Lower leg skin (tissue), 4 donors: ENCODE measurements around the gene ELF3. TPM values are rescaled to one million over a fixed set of nuclear protein-coding genes. Genes with fewer than 3 reads are reported as not detected.

Experiments
- DNase-seq, 2 donors: peaks; one replicate each; pipeline ENCODE4 v3.0.0-alpha.2; 2019; ENCODE audit warnings: low spot score in 2 of 2
- H3K4me3 ChIP-seq: fragments of 200-600 bp; sonication (generic); 2 replicates; pipeline ENCODE4 v1.5.1; 2017; ENCODE audit warnings: mild to moderate bottlenecking, low read depth; ENCODE audit not compliant: poor library complexity, severe bottlenecking
- CTCF ChIP-seq, 3 donors: fragments of 450-650 bp; IDR thresholded peaks; one replicate each; pipeline ENCODE4 v1.5.1; 2016; ENCODE audit warnings: antibody characterized with exemption in 3 of 3, mild to moderate bottlenecking in 3 of 3, moderate library complexity in 2 of 3
- POLR2A ChIP-seq, 2 donors: fragments of 450-650 bp; IDR thresholded peaks; one replicate each; pipeline ENCODE4 v1.6.1; 2016 to 2017; ENCODE audit warnings: antibody characterized with exemption in 2 of 2, mild to moderate bottlenecking in 1 of 2, moderate library complexity in 1 of 2
- WGBS, 2 donors: methylation state at CpG; one replicate each; pipeline ENCODE4 v1.1.5; 2018; 5-methylcytosine and 5-hydroxymethylcytosine counted together
- intact Hi-C: fragments of 100-400 bp; cut with DNase I; formaldehyde crosslinking; loops from one replicate; pipeline ENCODE4 v1.15.0; 2023; ENCODE audit warnings: low total_unique reads
- total RNA-seq, 4 donors: library from RNA; depleted of rRNA; stranded (reverse); fragments of >200 nt; gene quantifications; one replicate each; pipeline ENCODE4 v1.1.0, GENCODE V29; 2016

The ELF3 gene
- total RNA-seq, 4 donors from 2014 or later, result 9.8 to 36.4 (median 31.2) TPM

GRCh38 chr1:202002507-202002906 is 7.9 kb upstream of the ELF3 start:
- DNase-seq, result no peak
- intact Hi-C loops, result loop anchor here (5.0 kb wide), 2 partner anchors 115 to 130 kb away; no protein-coding TSS in a partner anchor
- no peak overlapping the region for H3K4me3 ChIP-seq
- WGBS, 2 donors, result 87 to 88% methylated on average over 9 of the region's 9 CpGs
- TF ChIP-seq POLR2A (IDR thresholded peaks at IDR 0.05) (no peak), CTCF (IDR thresholded peaks at IDR 0.05) (no peak)

- H3K4me3 ChIP-seq, result no peak overlapping the region
- WGBS, 2 donors, result 56 to 58% methylated on average over 9 of the region's 9 CpGs
- DNase-seq, result no peak
- intact Hi-C loops, result loop anchor here (5.0 kb wide), 2 partner anchors 113 to 128 kb away; no protein-coding TSS in a partner anchor
- TF ChIP-seq CTCF (IDR thresholded peaks at IDR 0.05), result no peak
- TF ChIP-seq POLR2A (IDR thresholded peaks at IDR 0.05), result no peak
These were observed 5.7 kb upstream of the ELF3 start for GRCh38 chr1:202004711-202005110.

GRCh38 chr1:202005958-202006357 is 4.4 kb upstream of the ELF3 start:
- no peak overlapping the region for H3K4me3 ChIP-seq
- intact Hi-C loops, result no loop called here
- TF ChIP-seq POLR2A (IDR thresholded peaks at IDR 0.05) (no peak), CTCF (IDR thresholded peaks at IDR 0.05) (no peak)
- DNase-seq, result no peak
- 74 to 85% methylated on average over 2 of the region's 2 CpGs for WGBS, 2 donors

DNA sequence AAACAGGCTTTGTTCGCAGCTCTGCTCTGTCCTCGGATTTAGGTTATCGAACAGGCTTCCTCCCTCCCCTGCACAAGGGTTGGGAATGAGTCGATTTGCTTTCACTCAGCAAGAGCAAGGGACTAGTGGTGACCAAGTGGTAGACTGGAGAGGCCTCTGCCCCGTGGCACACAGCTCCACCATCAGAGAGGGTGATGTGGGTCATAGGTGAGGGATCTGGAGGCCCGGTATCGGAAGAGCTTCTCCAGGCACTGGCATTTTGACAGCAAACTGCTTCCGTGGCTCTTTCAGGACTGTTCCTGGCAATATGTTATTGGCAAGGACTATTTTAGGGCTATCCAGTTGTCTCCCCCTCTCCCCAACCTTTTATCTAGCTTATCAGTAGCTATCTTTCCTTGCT is 3.1 kb upstream of the ELF3 start:
- DNase-seq, result no peak
- TF ChIP-seq POLR2A (IDR thresholded peaks at IDR 0.05), result no peak
- no peak for TF ChIP-seq CTCF (IDR thresholded peaks at IDR 0.05)
- intact Hi-C loops, result no loop called here
- H3K4me3 ChIP-seq, result no peak overlapping the region
- 52 to 56% methylated on average over 8 of the region's 8 CpGs for WGBS, 2 donors

DNA sequence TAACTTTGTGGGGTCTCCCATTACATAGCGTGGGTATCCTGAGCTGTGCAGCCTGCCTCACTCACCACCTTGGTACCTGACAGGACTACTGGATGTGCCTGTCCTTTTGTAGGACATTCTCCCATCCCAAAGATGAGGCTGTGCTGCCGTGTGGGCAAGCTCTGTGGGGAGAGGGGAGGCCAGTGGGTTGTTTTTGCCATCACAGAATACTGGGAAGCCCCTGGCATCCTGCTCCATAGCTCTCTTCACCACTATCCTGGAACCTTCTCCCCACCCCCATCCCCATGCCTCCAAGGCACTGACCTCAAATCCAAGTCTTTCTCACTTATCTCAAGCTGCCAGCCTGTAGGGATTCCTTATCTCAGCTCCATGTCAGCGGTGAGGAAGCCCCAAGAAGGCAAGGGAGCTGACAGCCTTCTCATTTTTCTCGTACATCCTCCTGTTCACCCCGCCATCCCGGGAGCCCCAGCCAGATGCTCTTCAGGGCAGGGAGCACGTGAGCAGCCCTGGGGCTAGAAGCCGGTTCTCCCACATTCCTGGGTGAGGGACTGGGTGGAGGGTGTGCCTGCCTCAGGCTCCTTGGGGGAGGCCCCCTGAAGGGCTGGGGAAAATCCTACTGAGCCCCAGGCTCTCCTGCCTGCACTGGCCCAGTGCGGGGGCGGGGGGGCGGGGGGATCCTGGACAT is 2.4 kb upstream of the ELF3 start:
- intact Hi-C loops, result no loop called here
- WGBS, 2 donors, result 31 to 59% methylated on average over 9 to 10 of the region's 11 CpGs
- DNase-seq, result no peak
- no peak overlapping the region for H3K4me3 ChIP-seq
- TF ChIP-seq POLR2A (IDR thresholded peaks at IDR 0.05) (no peak), CTCF (IDR thresholded peaks at IDR 0.05) (no peak)
